D721Med (cell line): ENCODE results near the gene GNPAT.

ENCODE experiments used
- DNase-seq: peaks from one replicate; pipeline ENCODE4 v3.0.0; 2011; ENCODE audit warnings: low spot score; ENCODE audit not compliant: insufficient read length
- FAIRE-seq: peaks from 2 replicates; lab custom pipeline; 2011; peaks lifted over from hg19 to GRCh38; lab: Jason Lieb, UNC
- CTCF ChIP-seq: IDR thresholded peaks from 2 replicates; pipeline ENCODE4 v1.5.1; 2012; ENCODE audit warnings: mild to moderate bottlenecking, control low read depth; ENCODE audit not compliant: insufficient read depth; ENCODE audit errors: missing control alignments

The GNPAT gene

DNA sequence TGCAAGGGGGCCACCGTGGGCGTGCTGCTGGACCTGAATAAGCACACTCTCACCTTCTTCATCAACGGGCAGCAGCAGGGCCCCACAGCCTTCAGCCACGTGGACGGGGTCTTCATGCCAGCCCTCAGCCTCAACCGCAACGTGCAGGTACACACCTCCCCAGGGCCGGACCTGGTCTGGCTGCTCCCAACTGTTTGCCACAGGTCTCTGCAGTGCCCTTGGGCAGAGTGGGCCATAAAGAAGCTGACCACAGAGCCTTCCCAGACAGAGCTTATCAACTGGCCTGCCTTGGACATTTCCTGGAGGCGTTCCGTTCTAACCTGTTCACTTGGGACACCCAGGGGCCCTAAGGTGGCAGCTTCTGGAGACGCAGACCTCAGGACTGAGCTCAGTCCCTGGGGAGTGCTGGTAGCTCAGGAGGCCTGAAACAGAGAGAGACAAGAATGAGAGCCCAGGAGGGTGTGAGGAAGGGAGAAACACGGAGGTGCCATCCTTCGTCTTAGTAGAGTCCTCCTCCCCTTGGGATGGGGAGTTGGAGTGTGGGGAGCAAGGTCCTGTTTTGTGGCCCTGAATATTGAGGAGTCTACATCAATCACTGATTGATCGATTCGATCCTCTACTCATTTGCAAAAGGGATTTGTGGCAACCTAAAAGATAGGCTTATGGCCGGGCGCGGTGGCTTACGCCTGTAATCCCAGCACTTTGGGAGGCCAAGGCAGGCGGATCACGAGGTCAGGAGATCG lies 27.0 kb upstream of the GNPAT start:
- no peak for DNase-seq
- TF ChIP-seq CTCF, result no peak
- no peak for FAIRE-seq

- TF ChIP-seq CTCF, result no peak
- no peak for FAIRE-seq
These were observed 25.9 kb upstream of the GNPAT start for GRCh38 chr1:231214918-231215680.

GRCh38 chr1:231215681-231216385 lies 25.2 kb upstream of the GNPAT start:
- peak; percentile 8 for DNase-seq
- TF ChIP-seq CTCF, result no peak
- FAIRE-seq, result no peak

More at GRCh38 chr1:231214918-231215680, 25.9 kb upstream of the GNPAT start:
- peak; percentile 6 for DNase-seq

GRCh38 chr1:231216498-231216897 lies 24.5 kb upstream of the GNPAT start:
- FAIRE-seq (no peak), DNase-seq (peak; percentile 9)
- TF ChIP-seq CTCF, result no peak

DNA sequence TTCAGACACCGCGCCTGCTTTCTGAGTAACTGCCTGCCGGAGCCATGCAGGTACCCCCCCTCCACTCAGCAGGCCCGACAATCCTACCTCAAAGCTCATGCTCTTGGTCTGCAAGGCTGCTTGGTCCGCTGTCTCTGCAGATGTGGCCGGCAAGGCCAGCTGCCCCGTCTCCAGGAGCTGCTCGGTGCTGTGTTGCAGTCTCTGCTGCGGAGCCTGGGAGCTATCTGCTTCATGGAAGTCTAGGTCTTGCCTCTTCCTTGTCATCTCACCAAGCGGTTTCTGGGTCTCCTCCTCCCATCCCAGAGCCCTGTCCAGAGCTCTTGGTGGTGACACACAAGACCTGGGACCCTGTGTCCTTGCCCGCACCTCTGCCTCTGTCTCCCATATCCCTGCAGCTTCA lies 24.0 kb upstream of the GNPAT start:
- TF ChIP-seq CTCF, result no peak
- FAIRE-seq, result no peak
- DNase-seq, result peak; percentile 3

DNA sequence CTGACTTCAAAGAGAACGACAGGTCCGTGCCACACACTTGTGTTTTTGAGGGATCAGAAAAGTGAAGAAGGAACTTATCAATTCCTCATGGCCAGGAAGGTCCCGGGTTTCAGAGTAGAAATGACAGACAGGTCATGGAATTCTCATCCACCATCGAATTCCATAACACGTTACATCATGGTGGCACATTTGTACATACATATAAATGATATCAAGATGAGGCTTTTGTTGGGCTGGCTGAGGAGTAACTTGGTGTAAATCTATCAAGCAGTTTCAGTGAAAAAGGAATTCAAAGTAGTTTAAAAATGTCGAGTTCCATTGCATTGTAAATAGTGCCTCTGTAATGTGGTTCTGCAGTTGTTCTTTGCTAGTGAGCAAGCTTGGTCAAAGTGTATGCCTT lies 22.9 kb upstream of the GNPAT start:
- DNase-seq (no peak), FAIRE-seq (no peak)
- TF ChIP-seq CTCF, result no peak
